OCI-LY1 (cell line): ENCODE data around the gene PTPRM.

Source experiments
- H2AFZ ChIP-seq: fragments of 200-600 bp; sonication (generic), shearing (Covaris generic); 2 replicates; pipeline ENCODE4 v1.6.0; 2014; ENCODE audit warnings: antibody characterized with exemption, mild to moderate bottlenecking, low read length
- H3F3A ChIP-seq: fragments of 200-600 bp; sonication (generic), shearing (Covaris generic); 2 replicates; pipeline ENCODE4 v1.6.0; 2014; ENCODE audit warnings: mild to moderate bottlenecking, antibody characterized with exemption, low read length, moderate library complexity; ENCODE audit not compliant: insufficient read depth
- H3K27ac ChIP-seq: fragments of 200-600 bp; sonication (generic); 2 replicates; pipeline ENCODE4 v1.5.1; 2014; ENCODE audit warnings: low read length, mixed run types, mild to moderate bottlenecking, low read depth; ENCODE audit not compliant: poor library complexity, severe bottlenecking
- H3K27me3 ChIP-seq: fragments of 200-600 bp; sonication (generic); 2 replicates; pipeline ENCODE4 v1.6.0; 2014; ENCODE audit warnings: antibody characterized with exemption, mild to moderate bottlenecking, low read length, moderate library complexity; ENCODE audit not compliant: insufficient read depth
- H3K36me3 ChIP-seq: fragments of 200-600 bp; sonication (generic); 2 replicates; pipeline ENCODE4 v1.6.1; 2014; ENCODE audit warnings: mild to moderate bottlenecking, antibody characterized with exemption, low read length, moderate library complexity, mixed read lengths; ENCODE audit not compliant: insufficient read depth
- H3K4me1 ChIP-seq: fragments of 200-600 bp; sonication (generic); 2 replicates; pipeline ENCODE4 v1.5.1; 2014; ENCODE audit warnings: mild to moderate bottlenecking, low read length, moderate library complexity; ENCODE audit not compliant: insufficient read depth, severe bottlenecking
- H3K4me2 ChIP-seq: fragments of 200-600 bp; sonication (generic), shearing (Covaris generic); 2 replicates; pipeline ENCODE4 v1.6.1; 2014; ENCODE audit warnings: low read length
- H3K4me3 ChIP-seq: fragments of 200-600 bp; sonication (generic); 2 replicates; pipeline ENCODE4 v1.5.1; 2014; ENCODE audit warnings: low read length, low read depth, mild to moderate bottlenecking, mixed read lengths; ENCODE audit not compliant: poor library complexity, severe bottlenecking
- H3K79me2 ChIP-seq: fragments of 200-600 bp; shearing (Covaris generic); 2 replicates; pipeline ENCODE4 v1.6.1; 2016; ENCODE audit warnings: mixed run types, low read length, mixed read lengths; ENCODE audit not compliant: insufficient read depth
- H3K9ac ChIP-seq: fragments of 200-600 bp; sonication (generic), shearing (Covaris generic); 2 replicates; pipeline ENCODE4 v1.6.1; 2014; ENCODE audit warnings: mild to moderate bottlenecking, low read length, mixed read lengths
- H3K9me2 ChIP-seq: fragments of 200-600 bp; sonication (generic), shearing (Covaris generic); 2 replicates; pipeline ENCODE4 v1.6.1; 2014; ENCODE audit warnings: low read depth, mild to moderate bottlenecking, low read length, mixed read lengths
- H3K9me3 ChIP-seq: fragments of 200-600 bp; shearing (Covaris generic); 2 replicates; pipeline ENCODE4 v1.6.1; 2014; ENCODE audit warnings: low read length, mixed read lengths
- H4K20me1 ChIP-seq: fragments of 200-600 bp; sonication (generic), shearing (Covaris generic); 2 replicates; pipeline ENCODE4 v1.6.0; 2016; ENCODE audit warnings: mild to moderate bottlenecking, low read length; ENCODE audit not compliant: insufficient read depth
- CTCF ChIP-seq: fragments of 200-600 bp; sonication (generic), shearing (Covaris generic); IDR thresholded peaks from 2 replicates; pipeline ENCODE4 v1.5.1; 2017; ENCODE audit warnings: mild to moderate bottlenecking, antibody characterized with exemption, low read length, moderate library complexity, mixed read lengths
- EZH2 ChIP-seq: fragments of 200-600 bp; sonication (generic), shearing (Covaris generic); IDR thresholded peaks from 2 replicates; pipeline ENCODE4 v1.8.0; 2017; ENCODE audit warnings: borderline replicate concordance, mixed run types, mild to moderate bottlenecking, antibody characterized with exemption, low read length, moderate library complexity, mixed read lengths

Gene PTPRM

DNA sequence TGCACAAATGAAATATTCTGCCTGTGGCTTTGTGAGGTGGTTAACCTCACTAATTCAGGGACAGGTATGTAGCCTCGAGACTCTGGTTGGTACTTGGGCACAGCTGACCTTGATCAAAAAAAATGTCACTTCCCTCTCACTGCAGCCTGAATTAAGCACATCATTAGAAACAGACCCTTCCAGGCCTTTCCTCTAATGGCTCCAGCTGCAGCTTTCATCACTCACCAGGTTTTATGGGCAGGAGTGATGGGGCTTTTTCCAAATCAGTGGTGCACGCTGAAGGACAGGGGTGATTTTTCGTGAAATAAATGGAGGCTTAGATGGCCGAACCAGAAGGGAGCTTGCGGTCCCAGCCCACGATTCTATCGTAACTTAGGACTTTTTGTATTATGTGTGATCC is 829.1 kb downstream of the PTPRM start:
- H3K9me3 ChIP-seq: no peaks in the 10 kb centered on the region
- no peaks in the 10 kb centered on the region for H4K20me1 ChIP-seq
- H3K27ac ChIP-seq: no peak overlapping the region
- H3K79me2 ChIP-seq: no peaks in the 10 kb centered on the region
- no peaks in the 10 kb centered on the region for H3F3A ChIP-seq
- no peak overlapping the region for H3K9ac ChIP-seq
- H3K4me2 ChIP-seq: no peak overlapping the region
- no peaks in the 10 kb centered on the region for H3K9me2 ChIP-seq
- TF ChIP-seq CTCF (no peak), EZH2 (no peak)
- H3K36me3 ChIP-seq: no peaks in the 10 kb centered on the region
- no peaks in the 10 kb centered on the region for H3K27me3 ChIP-seq
- no peak overlapping the region for H2AFZ ChIP-seq
- H3K4me3 ChIP-seq: no peak overlapping the region
- no peaks in the 10 kb centered on the region for H3K4me1 ChIP-seq

- TF ChIP-seq EZH2: no peak
- no peak for TF ChIP-seq CTCF
- Histone ChIP-seq H3K27ac (no peak overlapping the region), H3K4me2 (no peak overlapping the region)
Measured at GRCh38 chr18:8397034-8397433, 829.9 kb downstream of the PTPRM start.

GRCh38 chr18:8399138-8399537 is 832.0 kb downstream of the PTPRM start:
- H4K20me1 ChIP-seq: no peaks in the 10 kb centered on the region
- no peaks in the 10 kb centered on the region for H3K79me2 ChIP-seq
- no peaks in the 10 kb centered on the region for H3K4me1 ChIP-seq
- H3K27ac ChIP-seq: no peak overlapping the region
- TF ChIP-seq CTCF (no peak), EZH2 (no peak)
- no peak overlapping the region for H3K4me3 ChIP-seq
- no peak overlapping the region for H2AFZ ChIP-seq
- no peaks in the 10 kb centered on the region for H3F3A ChIP-seq
- H3K9ac ChIP-seq: no peak overlapping the region
- no peaks in the 10 kb centered on the region for H3K9me3 ChIP-seq
- no peak overlapping the region for H3K4me2 ChIP-seq
- H3K9me2 ChIP-seq: no peaks in the 10 kb centered on the region
- no peaks in the 10 kb centered on the region for H3K27me3 ChIP-seq
- no peaks in the 10 kb centered on the region for H3K36me3 ChIP-seq

More at GRCh38 chr18:8397034-8397433, 829.9 kb downstream of the PTPRM start:
- H3K27me3 ChIP-seq: no peaks in the 10 kb centered on the region
- H3K9ac ChIP-seq: no peak overlapping the region
- no peaks in the 10 kb centered on the region for H3K4me1 ChIP-seq
- H3K4me3 ChIP-seq: no peak overlapping the region
- H4K20me1 ChIP-seq: no peaks in the 10 kb centered on the region
- H3K9me3 ChIP-seq: no peaks in the 10 kb centered on the region
- no peaks in the 10 kb centered on the region for H3F3A ChIP-seq
- H3K36me3 ChIP-seq: no peaks in the 10 kb centered on the region
- no peak overlapping the region for H2AFZ ChIP-seq
- no peaks in the 10 kb centered on the region for H3K9me2 ChIP-seq
- no peaks in the 10 kb centered on the region for H3K79me2 ChIP-seq
